Kidney (tissue), 14 donors: ENCODE measurements around the gene ZNF648. TPM values are rescaled to one million over a fixed set of nuclear protein-coding genes. Genes with fewer than 3 reads are reported as not detected.
"Not testable (repeated sequence)": the region's sequence is repeated elsewhere in the genome, so short reads cannot be mapped to it uniquely, and the experiment has no call there.

Source experiments
- DNase-seq, 5 donors: peaks; one replicate each; pipeline ENCODE4 v3.0.0-alpha.2; 2013 to 2020
- FAIRE-seq: peaks from 2 replicates; lab custom pipeline; 2012; peaks lifted over from hg19 to GRCh38; lab: Jason Lieb, UNC
- H3K27ac ChIP-seq, 2 donors: one replicate each; pipeline ENCODE4 v1.7.0; 2013; ENCODE audit warnings: low read depth in 2 of 2, low read length in 2 of 2, inconsistent platforms in 1 of 2
- H3K27me3 ChIP-seq: one replicate; pipeline ENCODE4 v1.7.1; 2013; ENCODE audit warnings: low read length, inconsistent platforms; ENCODE audit not compliant: control insufficient read depth, insufficient read depth
- H3K36me3 ChIP-seq, 3 donors: one replicate each; pipeline versions ENCODE4 v1.7.0 to v1.7.1; 2013; ENCODE audit warnings: low read length in 3 of 3, control low read depth in 1 of 3, inconsistent platforms in 1 of 3; ENCODE audit not compliant: insufficient read depth in 3 of 3, control insufficient read depth in 2 of 3
- H3K4me1 ChIP-seq, 3 donors: one replicate each; pipeline versions ENCODE4 v1.7.0 to v1.7.1; 2013; ENCODE audit warnings: low read length in 3 of 3, inconsistent platforms in 1 of 3, low read depth in 1 of 3; ENCODE audit not compliant: control insufficient read depth in 2 of 3, insufficient read depth in 2 of 3
- H3K4me3 ChIP-seq, 3 donors: one replicate each; pipeline versions ENCODE4 v1.7.0 to v1.8.1; 2013; ENCODE audit warnings: low read length in 3 of 3, control low read depth in 1 of 3, inconsistent platforms in 1 of 3
- H3K9ac ChIP-seq, 3 donors: one replicate each; pipeline versions ENCODE4 v1.7.0 to v1.7.1; 2013; ENCODE audit warnings: low read length in 3 of 3, control low read depth in 1 of 3, inconsistent platforms in 1 of 3
- H3K9me3 ChIP-seq, 3 donors: one replicate each; pipeline versions ENCODE4 v1.7.0 to v1.7.1; 2013; ENCODE audit warnings: low read length in 3 of 3, control low read depth in 1 of 3, inconsistent platforms in 1 of 3; ENCODE audit not compliant: control insufficient read depth in 2 of 3, insufficient read depth in 1 of 3
- CTCF ChIP-seq: IDR thresholded peaks from 3 replicates; pipeline ENCODE4 v1.5.1; 2012; ENCODE audit warnings: mild to moderate bottlenecking, moderate library complexity, borderline replicate concordance; ENCODE audit not compliant: insufficient read depth; ENCODE audit errors: extremely low read depth
- intact Hi-C: fragments of 100-400 bp; cut with DNase I; formaldehyde crosslinking; loops from one replicate; pipeline ENCODE4 v1.11.1; 2022
- polyA plus RNA-seq: library from polyadenylated mRNA; stranded (reverse); fragments of 350-450 nt; fragmentation: Illumina TruSeq; extraction: RNeasy Lipid Tissue Mini Kit (QIAGEN cat#74804); gene quantifications from one replicate; pipeline ENCODE4 v1.2.3, GENCODE V29; 2014; ENCODE audit warnings: low read depth, low replicate concordance; ENCODE audit not compliant: insufficient read depth
- total RNA-seq: library from RNA; stranded (reverse); fragmentation: NEBNext Ultra II Directional; extraction: Animal tissue kit (Norgen Biotek cat#: 25700); gene quantifications from one replicate; pipeline ENCODE4 v1.2.1, GENCODE V29; 2021
- donor health status: control.
- donor health status: control.
- donor health status: control.
- donor health status: control.
- donor health status: control.
- donor health status: DM: yes; HTN: yes; CAD: no.
- donor health status: Normal renal cell carcinoma (clear cell type).

The ZNF648 gene
- total and polyA plus RNA-seq, 2 donors from 2014 or later, result not detected

GRCh38 chr1:182050481-182051448 is 10.7 kb downstream of the ZNF648 start:
- H3K36me3 ChIP-seq, result no peaks in the 10 kb centered on the region
- no peak for TF ChIP-seq CTCF
- H3K9ac ChIP-seq, result no peak overlapping the region
- DNase-seq (no peak), FAIRE-seq (no peak)
- no peak overlapping the region for H3K27ac ChIP-seq
- H3K27me3 ChIP-seq, result no peaks in the 10 kb centered on the region
- intact Hi-C loops, result no loop called here
- H3K4me1 ChIP-seq, result no peaks in the 10 kb centered on the region
- H3K4me3 ChIP-seq, result no peak overlapping the region
- no peaks in the 10 kb centered on the region for H3K9me3 ChIP-seq

- H3K4me3 ChIP-seq, result no peak overlapping the region
- DNase-seq, result no peak
- H3K9me3 ChIP-seq, result no peaks in the 10 kb centered on the region
- no peak overlapping the region for H3K9ac ChIP-seq
- TF ChIP-seq CTCF, result no peak
- H3K27me3 ChIP-seq, result no peaks in the 10 kb centered on the region
- H3K4me1 ChIP-seq, result no peaks in the 10 kb centered on the region
- FAIRE-seq, result no peak
- no peak overlapping the region for H3K27ac ChIP-seq
- intact Hi-C loops, result no loop called here
- H3K36me3 ChIP-seq, result no peaks in the 10 kb centered on the region
Measured at GRCh38 chr1:182048562-182048961, 12.9 kb downstream of the ZNF648 start.

- H3K9ac ChIP-seq, result no peak overlapping the region
- DNase-seq, result no peak
- intact Hi-C loops, result no loop called here
- no peaks in the 10 kb centered on the region for H3K4me1 ChIP-seq
- no peak for FAIRE-seq
- no peaks in the 10 kb centered on the region for H3K9me3 ChIP-seq
- no peaks in the 10 kb centered on the region for H3K27me3 ChIP-seq
- H3K27ac ChIP-seq, result no peak overlapping the region
- H3K4me3 ChIP-seq, result no peak overlapping the region
- H3K36me3 ChIP-seq, result no peaks in the 10 kb centered on the region
- TF ChIP-seq CTCF, result no peak
Measured at GRCh38 chr1:182046763-182047162, 14.7 kb downstream of the ZNF648 start.

- H3K9me3 ChIP-seq, H3K36me3 ChIP-seq, H3K9ac ChIP-seq, H3K4me3 ChIP-seq, FAIRE-seq, H3K27me3 ChIP-seq, H3K27ac ChIP-seq, H3K4me1 ChIP-seq, DNase-seq, intact Hi-C loops: not testable (repeated sequence)
Measured at GRCh38 chr1:182045481-182045880, 16.0 kb downstream of the ZNF648 start.
